ENCODE results near the gene SLC5A10. TPM values are rescaled to one million over a fixed set of nuclear protein-coding genes. Genes with fewer than 3 reads are reported as not detected.
A peak's percentile ranks its signal among the peaks of the same experiment; 100 is the strongest.

The SLC5A10 gene
- total RNA-seq, 4 donors from 2014 or later = not detected

- peaks cover 5 to 19% of the 10 kb centered on the region in 2 donors for H3K36me3 ChIP-seq
- DNase-seq = no peak
- H3K9me3 ChIP-seq = no peaks in the 10 kb centered on the region
- WGBS, 2 donors = 80 to 81% methylated on average over 5 of the region's 5 CpGs
- peaks cover 14 to 17% of the 10 kb centered on the region in 2 donors for H3K4me1 ChIP-seq
- no peak overlapping the region for H3K4me3 ChIP-seq (replicated peaks in 1 of 3)
- TF ChIP-seq CTCF (IDR thresholded peaks at IDR 0.05) (no peak), POLR2A (IDR thresholded peaks at IDR 0.05) (no peak)
- no peaks in the 10 kb centered on the region for H3K27me3 ChIP-seq
- H3K27ac ChIP-seq = no peak overlapping the region
- intact Hi-C loops (cut with DNase I) = no loop called here
Observed at GRCh38 chr17:18916816-18917500, 35.0 kb upstream of the SLC5A10 start.

DNA sequence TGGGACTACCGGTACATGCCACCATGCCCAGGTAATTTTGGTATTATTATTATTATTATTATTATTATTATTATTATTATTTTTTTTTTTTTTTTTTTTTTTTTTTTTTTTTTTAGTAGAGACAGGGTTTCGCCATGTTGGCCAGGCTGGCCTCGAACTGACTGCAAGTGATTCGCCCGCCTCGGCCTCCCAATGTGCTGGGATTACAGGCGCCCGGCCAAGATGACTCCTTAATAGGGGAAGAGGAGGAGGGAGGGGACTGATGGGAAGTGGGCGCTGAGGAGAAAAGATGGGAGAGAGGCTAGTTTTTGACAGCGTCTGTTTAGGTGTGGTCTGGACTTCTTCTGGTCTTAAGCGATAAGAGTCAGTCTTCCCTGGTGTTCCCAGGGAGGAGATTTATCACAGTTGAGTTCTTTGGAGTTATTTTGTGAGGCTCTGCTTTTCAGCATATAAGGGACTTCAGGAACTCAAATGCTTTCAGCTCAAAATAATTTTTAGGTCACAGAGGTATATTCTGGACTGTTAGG is 34.4 kb upstream of the SLC5A10 start:
- peaks cover 5 to 17% of the 10 kb centered on the region in 2 donors for H3K36me3 ChIP-seq
- peaks cover 16 to 18% of the 10 kb centered on the region in 2 donors for H3K4me1 ChIP-seq
- no peak overlapping the region for H3K27ac ChIP-seq
- H3K4me3 ChIP-seq (replicated peaks in 1 of 3) = no peak overlapping the region
- H3K9me3 ChIP-seq = no peaks in the 10 kb centered on the region
- TF ChIP-seq POLR2A (IDR thresholded peaks at IDR 0.05) = no peak
- no peak for TF ChIP-seq CTCF (IDR thresholded peaks at IDR 0.05)
- intact Hi-C loops (cut with DNase I) = no loop called here
- 90 to 94% methylated on average over 11 of the region's 11 CpGs for WGBS, 2 donors
- H3K27me3 ChIP-seq = no peaks in the 10 kb centered on the region
- DNase-seq = no peak

- DNase-seq = no peak
- Histone ChIP-seq H3K4me1 (peaks cover 16 to 18% of the 10 kb centered on the region in 2 donors), H3K27ac (no peak overlapping the region), H3K9me3 (no peaks in the 10 kb centered on the region), H3K27me3 (no peaks in the 10 kb centered on the region), H3K36me3 (peaks cover 5 to 12% of the 10 kb centered on the region in 2 donors), H3K4me3 (replicated peaks in 1 of 3) (no peak overlapping the region)
- no peak for TF ChIP-seq CTCF (IDR thresholded peaks at IDR 0.05)
- TF ChIP-seq POLR2A (IDR thresholded peaks at IDR 0.05) = no peak
- WGBS, 2 donors = 81 to 86% methylated on average over 5 to 6 of the region's 6 CpGs
- intact Hi-C loops (cut with DNase I) = no loop called here
Observed at GRCh38 chr17:18919963-18920362, 32.0 kb upstream of the SLC5A10 start.

DNA sequence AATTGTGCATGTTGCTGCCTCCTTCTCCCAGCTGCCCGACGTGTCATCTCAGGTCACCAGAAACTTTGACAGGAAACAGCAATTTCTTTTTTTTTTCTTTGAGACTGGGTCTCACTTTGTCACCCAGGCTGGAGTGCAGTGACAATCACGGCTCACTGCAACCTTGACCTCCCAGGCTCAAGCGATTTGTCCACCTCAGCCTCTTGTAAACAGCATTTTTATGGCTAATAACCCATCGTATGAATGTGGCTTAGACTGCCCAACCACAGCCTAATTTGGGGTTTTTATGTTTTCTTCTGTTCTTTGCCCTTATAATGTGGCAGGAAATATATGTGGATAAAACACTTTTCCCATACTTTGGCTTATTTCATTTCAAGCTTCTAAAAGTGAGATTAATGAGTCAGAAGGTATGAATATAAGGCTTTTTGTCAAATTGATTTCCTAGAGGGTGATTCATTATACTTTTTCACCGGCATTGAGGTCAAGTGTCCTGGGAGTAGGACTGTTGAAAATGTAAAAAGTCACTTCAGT is 31.0 kb upstream of the SLC5A10 start:
- TF ChIP-seq CTCF (IDR thresholded peaks at IDR 0.05) = no peak
- TF ChIP-seq POLR2A (IDR thresholded peaks at IDR 0.05) = no peak
- intact Hi-C loops (cut with DNase I) = no loop called here
- Histone ChIP-seq H3K4me3 (replicated peaks in 1 of 3) (no peak overlapping the region), H3K9me3 (no peaks in the 10 kb centered on the region), H3K4me1 (peaks cover 16 to 18% of the 10 kb centered on the region in 2 donors), H3K27me3 (no peaks in the 10 kb centered on the region), H3K36me3 (peaks cover 5 to 9% of the 10 kb centered on the region in 2 donors), H3K27ac (peak overlapping the region; percentile 21 to 70 (median 36))
- peak in 1 of 2 donors; percentile 18 for DNase-seq
- 32 to 34% methylated on average over 6 of the region's 6 CpGs for WGBS, 2 donors

DNA sequence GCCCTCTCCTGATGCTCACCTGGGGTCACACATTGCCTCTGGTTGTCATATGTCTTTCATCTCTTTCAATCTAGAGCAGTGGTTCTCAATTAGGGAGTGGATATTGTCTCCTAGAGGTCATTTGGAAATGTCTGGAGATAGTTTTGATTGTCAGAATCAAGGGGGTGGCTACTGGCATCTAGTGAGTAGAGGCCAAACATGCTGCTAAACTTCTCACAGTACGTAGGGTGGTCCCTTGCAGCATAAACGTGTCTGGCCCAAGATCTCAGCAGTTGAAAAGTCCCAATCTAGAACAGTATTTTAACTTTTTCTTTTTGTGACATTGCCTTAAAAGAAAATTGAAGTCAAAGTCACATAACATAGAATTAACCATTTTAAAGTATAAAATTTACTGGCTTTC is 30.5 kb upstream of the SLC5A10 start:
- no peak for TF ChIP-seq POLR2A (IDR thresholded peaks at IDR 0.05)
- TF ChIP-seq CTCF (IDR thresholded peaks at IDR 0.05) = no peak
- Histone ChIP-seq H3K4me1 (peaks cover 16 to 18% of the 10 kb centered on the region in 2 donors), H3K27me3 (no peaks in the 10 kb centered on the region), H3K27ac (peak overlapping the region; percentile 21 to 70 (median 36)), H3K4me3 (replicated peaks in 1 of 3) (no peak overlapping the region), H3K9me3 (no peaks in the 10 kb centered on the region), H3K36me3 (peaks cover 5 to 6% of the 10 kb centered on the region in 2 donors)
- WGBS, 2 donors = 63 to 79% methylated on average over 2 of the region's 2 CpGs
- no peak for DNase-seq
- intact Hi-C loops (cut with DNase I) = no loop called here
